ENCODE results near the gene RARB.

Gene RARB

DNA sequence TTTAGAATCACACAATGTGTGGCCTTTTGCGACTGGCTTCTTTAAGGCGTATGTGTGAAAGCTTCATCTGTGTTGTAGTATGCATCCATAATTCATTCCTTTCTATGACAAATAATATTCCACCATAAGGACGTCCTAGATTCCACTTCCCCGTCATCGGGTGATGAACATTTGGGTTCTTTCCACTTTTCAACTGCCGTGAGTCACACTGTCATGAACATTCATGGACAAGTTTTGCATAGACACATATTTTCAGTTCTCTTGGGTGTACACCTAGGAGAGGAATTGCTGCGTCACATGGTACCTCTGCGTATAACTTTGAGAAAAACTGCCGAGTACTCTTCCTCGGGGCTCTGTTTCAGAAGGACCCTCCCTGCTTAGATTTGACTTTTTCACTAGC lies 139.3 kb downstream of the RARB start:
- no peak for TF ChIP-seq CTCF (IDR thresholded peaks at IDR 0.05; ENCODE audit: control extremely low read depth, extremely low read depth, low read depth, missing control alignments)
- POLR2A ChIA-PET, result no interaction called here
- no peak for DNase-seq (ENCODE audit: extremely low spot score)
- CTCF ChIA-PET, result no interaction called here

DNA sequence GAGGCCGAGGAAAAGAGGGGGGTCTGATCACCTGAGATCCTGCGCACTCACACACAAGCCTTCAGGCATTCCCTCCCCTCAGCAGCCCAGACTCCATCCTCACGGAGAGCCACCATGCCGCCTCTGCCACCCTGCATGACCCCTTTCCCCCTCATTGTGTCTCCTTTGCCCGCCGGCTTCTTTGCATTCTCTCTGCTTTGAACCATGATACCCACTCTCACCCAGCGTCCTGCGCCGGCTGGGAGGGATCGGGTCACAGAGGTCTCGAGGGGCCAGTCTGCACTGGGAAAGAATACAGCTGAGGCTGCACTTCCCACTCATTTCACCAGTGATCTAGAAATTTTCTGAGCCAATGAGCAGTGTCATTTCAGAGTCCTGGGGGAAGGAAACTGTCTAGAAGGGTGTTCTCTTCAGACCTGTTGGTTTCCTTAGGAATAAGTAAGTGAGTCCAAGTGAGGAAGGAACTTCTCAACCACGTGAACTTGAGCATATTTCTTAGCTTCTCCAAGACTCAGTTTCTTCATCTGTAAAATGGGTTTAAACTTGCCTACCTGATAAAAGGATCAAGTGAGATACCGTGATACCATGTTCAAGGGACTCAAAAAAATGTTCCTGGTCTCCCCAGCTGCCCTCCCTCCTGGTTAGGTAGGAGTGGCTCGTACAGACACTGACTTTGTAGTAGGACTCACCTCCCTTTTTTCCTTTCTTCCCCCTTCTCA lies 139.9 kb downstream of the RARB start:
- ChIA-PET POLR2A (no interaction called here), CTCF (no interaction called here)
- no peak for TF ChIP-seq CTCF (IDR thresholded peaks at IDR 0.05; ENCODE audit: control extremely low read depth, extremely low read depth, low read depth, missing control alignments)
- no peak for DNase-seq (ENCODE audit: extremely low spot score)

DNA sequence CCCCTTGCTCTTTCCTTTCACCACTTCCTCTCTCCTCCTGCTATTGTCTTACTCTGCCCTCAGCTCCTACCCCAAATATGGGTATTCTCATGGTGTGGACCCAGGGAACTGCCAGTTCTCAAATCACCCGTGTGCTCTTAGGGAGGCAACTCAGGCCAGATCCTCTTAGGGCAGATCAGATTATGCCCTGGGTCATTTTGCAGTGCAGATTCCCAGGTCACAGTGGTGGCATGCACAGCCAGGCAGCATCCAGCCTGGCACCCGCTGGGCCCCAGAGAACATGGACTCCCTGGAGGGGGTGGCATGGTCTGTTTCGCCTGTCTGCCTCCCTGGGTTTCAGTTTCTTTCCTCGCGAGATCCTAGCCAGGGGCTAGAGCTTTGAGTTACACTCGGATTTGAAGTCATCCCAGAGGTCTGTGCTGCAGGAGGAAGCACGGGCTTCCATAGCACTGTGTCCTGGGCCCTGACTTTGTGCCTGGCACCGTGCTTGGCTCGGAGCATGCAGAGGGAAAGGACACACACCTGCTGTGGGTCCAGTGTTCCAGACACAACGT lies 140.5 kb downstream of the RARB start:
- ChIA-PET CTCF (interaction anchor here (1.1 kb wide), 1 partner anchor 72 kb away, joined by 3 read pairs; no protein-coding TSS in a partner anchor), POLR2A (no interaction called here)
- TF ChIP-seq CTCF (IDR thresholded peaks at IDR 0.05; ENCODE audit: control extremely low read depth, extremely low read depth, low read depth, missing control alignments), result no peak
- DNase-seq (ENCODE audit: extremely low spot score), result no peak

GRCh38 chr3:25571285-25571684 lies 143.2 kb downstream of the RARB start:
- ChIA-PET CTCF (interaction anchor here (1.3 to 4.0 kb wide), 2 partner anchors 11 to 22 kb away, joined by 4 to 10 read pairs; no protein-coding TSS in a partner anchor), POLR2A (no interaction called here)
- TF ChIP-seq CTCF (IDR thresholded peaks at IDR 0.05; ENCODE audit: control extremely low read depth, extremely low read depth, low read depth, missing control alignments), result no peak
- no peak for DNase-seq (ENCODE audit: extremely low spot score)

DNA sequence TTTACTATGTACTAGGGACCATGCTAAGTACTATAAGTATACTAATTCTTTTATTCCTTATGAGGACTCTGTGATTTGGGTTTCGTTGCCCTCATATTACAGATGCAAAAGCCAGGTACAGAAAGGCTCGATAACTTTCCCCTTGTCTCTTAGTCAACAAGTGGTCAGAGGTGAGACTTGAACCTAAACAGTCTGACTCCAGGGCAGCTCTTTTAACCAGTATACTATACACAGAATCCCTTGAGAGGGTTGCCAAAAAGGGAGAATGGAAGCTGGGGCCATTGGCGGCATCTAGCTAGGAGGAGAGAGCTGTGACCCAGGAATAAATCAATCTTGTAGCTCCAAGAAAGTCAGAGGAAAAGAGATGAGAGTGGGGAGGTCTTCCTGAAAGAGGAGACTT lies 144.3 kb downstream of the RARB start:
- CTCF ChIA-PET, result interaction anchor here (1.1 to 4.0 kb wide), 5 partner anchors 9 to 44 kb away, joined by 3 to 10 read pairs (median 4); no protein-coding TSS in a partner anchor
- no peak for DNase-seq (ENCODE audit: extremely low spot score)
- TF ChIP-seq CTCF (IDR thresholded peaks at IDR 0.05; ENCODE audit: control extremely low read depth, extremely low read depth, low read depth, missing control alignments), result no peak

GRCh38 chr3:25572919-25573385 lies 144.9 kb downstream of the RARB start:
- CTCF ChIA-PET, result interaction anchor here (1.1 to 4.0 kb wide), 6 partner anchors 10 to 44 kb away, joined by 3 to 10 read pairs (median 4); no protein-coding TSS in a partner anchor
- POLR2A ChIA-PET, result no interaction called here
- DNase-seq (ENCODE audit: extremely low spot score), result no peak
- TF ChIP-seq CTCF (IDR thresholded peaks at IDR 0.05; ENCODE audit: control extremely low read depth, extremely low read depth, low read depth, missing control alignments), result no peak

More for the DNA sequence above, 144.3 kb downstream of the RARB start:
- POLR2A ChIA-PET, result no interaction called here

Measured in GM10248 (cell line).